Islet of Langerhans (tissue), 1 donor: ENCODE data around the gene CREG2.

Experiments used
- FAIRE-seq: peaks from one replicate; lab custom pipeline; 2011; peaks lifted over from hg19 to GRCh38; lab: Jason Lieb, UNC

CREG2 gene

DNA sequence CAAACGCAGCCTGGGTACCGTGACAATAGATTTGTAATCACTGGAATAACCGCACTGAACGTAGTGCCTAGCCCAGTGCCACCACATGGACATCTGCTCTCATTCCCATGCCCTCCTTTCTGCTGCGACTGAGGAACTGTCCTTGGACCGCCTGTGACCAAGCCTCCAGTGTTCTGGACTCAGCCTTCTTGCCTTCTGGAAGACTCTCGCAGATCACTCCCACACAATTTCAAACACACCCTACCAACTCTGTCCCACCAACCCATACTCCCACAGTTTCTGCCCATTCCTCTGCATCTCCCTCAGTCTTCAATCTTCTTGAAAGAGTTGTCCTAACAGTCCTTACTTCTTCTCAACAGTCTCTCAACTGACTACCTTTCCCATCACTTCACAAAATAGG lies 80.9 kb downstream of the CREG2 start:
- FAIRE-seq, result no peak

DNA sequence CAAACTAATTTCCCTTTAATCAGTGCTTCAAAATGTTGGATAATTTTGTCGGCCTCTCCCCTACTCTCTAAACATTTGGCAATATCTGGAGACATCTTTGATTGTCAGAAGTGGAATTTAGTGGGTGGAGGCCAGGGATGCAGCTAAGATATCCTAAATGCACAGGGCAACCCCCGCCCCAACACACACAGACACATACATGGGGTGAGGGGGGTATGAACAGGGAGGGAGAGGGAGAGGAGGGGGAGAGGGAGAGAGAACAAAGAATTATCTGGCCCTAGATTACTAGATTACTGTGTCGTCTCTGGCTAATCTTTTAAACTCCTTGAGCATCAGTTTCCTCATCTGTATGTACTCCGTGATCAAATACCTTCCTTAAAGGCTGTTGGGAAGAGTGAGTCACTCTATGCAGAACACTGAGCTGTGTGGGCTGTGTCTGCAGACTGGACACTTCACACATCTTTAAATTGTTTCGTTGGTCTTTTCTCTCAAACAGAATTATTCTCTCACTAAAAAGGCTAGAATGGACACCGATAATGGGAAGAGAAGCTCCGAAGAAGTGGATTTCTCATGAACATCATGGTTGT lies 81.7 kb downstream of the CREG2 start:
- FAIRE-seq, result no peak

DNA sequence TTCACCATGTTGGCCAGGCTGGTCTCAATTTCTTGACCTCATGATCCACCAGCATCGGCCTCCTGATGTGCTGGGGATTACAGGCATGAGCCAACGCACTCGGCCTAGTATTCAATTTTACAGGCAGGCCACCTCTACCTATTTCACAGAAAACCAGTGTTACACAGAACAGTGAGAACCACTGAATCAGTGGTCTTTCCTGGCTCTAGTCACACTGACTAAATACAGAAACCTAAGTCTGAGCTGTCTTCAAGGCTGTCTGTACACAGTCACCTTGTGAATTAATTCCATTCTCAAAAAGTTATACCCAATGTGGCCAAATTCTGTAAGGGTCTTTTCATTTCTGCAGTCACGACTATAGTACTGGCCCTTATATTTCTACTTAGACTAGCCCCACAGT lies 82.3 kb downstream of the CREG2 start:
- FAIRE-seq, result no peak

DNA sequence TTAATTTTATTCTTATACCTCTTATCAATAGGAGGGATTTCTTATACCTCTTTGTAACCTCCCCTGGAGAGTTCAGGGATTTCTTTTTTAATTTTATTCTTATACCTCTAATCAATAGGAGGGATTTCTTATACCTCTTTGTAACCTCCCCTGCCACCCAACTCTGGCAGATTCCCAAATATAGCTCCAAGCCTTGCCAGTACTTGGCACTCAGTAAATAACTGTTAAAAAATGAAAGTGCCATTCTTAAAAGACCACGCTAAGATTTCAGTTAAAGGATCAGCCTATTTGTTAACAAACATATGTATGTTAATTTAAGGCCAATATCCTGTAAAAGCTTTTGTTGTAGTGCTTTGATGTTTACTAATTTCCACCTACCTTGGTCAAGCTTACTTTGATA lies 83.6 kb downstream of the CREG2 start:
- no peak for FAIRE-seq

DNA sequence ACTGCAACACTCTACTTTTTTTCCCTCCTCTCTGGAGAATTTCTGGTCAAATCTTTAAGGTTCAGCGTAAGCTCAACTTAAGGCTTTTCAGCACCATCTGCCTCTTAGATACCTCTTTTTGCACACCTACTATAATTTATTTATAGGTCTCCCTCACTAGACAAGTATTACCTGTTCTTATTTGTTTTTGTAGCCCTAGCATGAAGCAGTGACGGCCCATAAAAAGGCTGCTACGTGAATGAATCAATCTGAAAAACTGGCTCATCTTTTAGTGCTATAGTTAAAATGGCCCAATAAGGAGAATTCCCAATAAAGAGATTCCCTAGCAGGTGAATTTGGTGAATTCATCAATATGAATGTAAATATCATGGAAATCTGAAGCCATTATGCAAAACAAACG lies 85.3 kb downstream of the CREG2 start:
- no peak for FAIRE-seq

DNA sequence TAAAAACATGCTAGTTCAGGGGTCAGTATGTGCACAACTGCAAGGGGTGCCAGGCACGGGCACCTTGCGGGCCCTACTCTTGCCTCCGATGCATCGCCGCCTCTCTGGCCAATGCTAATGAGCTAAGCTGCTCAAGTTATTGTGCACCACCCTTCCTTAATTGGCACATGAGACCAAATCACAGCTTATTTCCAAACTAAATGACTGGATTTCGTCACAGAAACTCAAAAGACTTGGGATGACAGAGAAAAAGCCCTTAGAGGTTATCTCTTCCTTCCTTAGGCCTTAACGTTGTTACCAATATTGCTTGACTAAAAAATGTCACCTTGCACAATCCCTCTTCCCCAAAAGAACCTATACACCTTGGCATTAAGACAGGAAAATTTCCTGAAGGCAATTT lies 86.5 kb downstream of the CREG2 start:
- no peak for FAIRE-seq

DNA sequence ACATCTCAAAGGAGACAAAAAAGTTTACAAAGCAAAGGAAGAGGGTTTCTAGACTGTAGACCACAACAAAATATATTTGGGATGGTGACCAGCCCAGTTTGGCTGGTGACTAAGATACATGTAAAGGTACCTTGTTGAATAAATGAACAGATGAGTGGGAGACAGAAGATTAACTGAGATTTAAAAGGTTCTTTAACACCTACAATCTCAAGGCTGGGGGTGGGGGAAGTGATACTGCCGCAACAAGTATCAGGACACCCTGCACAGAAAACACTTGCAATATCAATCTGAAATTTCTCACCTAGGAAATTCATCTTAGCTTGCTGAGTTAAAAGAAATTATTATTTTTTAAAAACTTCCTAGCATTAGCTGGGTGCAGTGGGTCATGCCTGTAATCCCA lies 87.1 kb downstream of the CREG2 start:
- no peak for FAIRE-seq

DNA sequence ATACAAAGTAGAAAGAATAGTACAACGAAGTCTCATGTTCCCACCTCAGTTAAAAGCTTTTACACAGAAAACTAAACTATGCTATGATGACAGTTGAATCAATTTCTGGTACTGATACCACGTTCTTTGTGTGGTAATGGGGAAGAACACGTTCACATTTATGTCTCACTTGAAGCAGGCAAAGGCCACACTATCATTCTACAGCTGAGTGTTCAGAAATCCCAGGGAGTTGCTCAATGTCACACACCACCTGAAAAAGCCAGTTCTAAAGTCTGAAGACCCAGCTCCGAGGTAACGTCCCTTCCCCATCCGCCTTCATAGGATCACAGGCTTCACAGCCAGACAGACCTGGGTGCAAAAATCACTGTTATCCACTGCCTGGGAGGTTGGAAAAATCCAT lies 87.7 kb downstream of the CREG2 start:
- FAIRE-seq, result no peak

DNA sequence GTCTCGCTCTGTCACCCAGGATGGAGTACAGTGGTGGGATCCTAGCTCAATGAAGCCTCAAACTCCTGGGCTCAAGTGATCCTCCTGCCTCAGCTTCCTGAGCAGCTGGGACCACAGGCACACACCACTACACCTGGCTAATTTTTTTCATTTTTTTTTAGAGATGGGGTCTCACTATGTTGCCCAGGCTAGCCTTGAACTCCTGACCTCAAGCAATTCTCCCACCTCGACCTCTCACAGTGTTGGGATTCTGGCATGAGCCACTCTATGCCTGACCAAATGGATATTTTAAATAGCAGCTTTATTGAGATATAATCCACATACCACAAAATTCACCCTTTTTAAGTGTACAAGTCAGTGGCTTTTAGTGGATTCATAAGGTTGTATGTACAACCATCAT lies 89.9 kb downstream of the CREG2 start:
- no peak for FAIRE-seq

DNA sequence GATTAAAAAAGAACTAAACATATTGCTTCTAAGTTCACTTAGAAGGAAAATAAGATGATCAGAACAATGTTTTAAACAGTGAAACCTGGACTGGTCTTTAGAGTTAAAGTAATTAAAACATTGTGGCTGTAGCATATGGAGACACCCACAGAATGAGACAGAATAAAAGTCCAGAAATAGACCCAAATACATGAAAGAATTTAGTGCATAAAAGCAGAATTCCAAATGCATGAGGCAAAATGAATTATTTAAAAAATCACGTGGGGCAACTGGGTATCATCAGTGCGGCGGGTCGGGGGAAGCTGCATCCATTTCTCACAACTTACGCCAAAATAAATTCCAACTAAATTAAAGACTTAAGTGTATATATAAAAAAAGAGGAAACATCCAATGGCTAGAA lies 90.9 kb downstream of the CREG2 start:
- FAIRE-seq, result no peak

DNA sequence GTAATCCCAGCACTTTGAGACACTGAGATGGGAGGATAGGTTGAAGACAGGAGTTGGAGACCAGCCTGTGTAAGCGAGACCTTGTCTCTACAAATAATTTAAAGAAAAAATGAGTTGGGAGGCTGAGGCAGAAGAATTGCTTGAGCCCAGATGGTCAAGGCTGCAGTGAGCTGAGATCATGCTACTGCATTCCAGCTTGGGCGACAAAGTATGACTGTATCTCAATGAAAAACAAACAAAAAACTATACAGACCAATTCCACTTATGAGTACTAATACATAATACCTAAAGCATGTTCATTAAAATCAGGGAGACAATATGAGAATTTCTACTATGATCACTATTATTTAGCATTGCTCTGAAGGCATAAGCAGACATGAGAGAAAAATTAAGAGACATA lies 91.4 kb downstream of the CREG2 start:
- no peak for FAIRE-seq
